ENCODE results near the gene ARID1B. TPM values are rescaled to one million over a fixed set of nuclear protein-coding genes. Genes with fewer than 3 reads are reported as not detected.

ARID1B gene
- total RNA-seq, 1 experiment from 2014 or later = 60.3 TPM

GRCh38 chr6:157219201-157220200, 442.3 kb downstream of the ARID1B start:
- Mint-ChIP-seq H3K36me3 (no peaks in the 10 kb centered on the region), H3K9me3 (no peaks in the 10 kb centered on the region), H3K4me1 (peaks cover 18% of the 10 kb centered on the region), H3K4me3 (no peak overlapping the region), H3K27ac (no peak overlapping the region), H3K27me3 (ENCODE audit: low read depth) (peaks cover 16% of the 10 kb centered on the region)
- POLR2A ChIA-PET = no interaction called here
- ATAC-seq = peak; percentile 52
- TF ChIP-seq HMGXB4 (CRISPR knock-in tag; IDR thresholded peaks at IDR 0.05) (no peak), ETV6 (CRISPR knock-in tag; IDR thresholded peaks at IDR 0.05) (no peak), ZNF219 (CRISPR knock-in tag; IDR thresholded peaks at IDR 0.05; ENCODE audit: borderline replicate concordance) (no peak), ZNF416 (CRISPR knock-in tag; IDR thresholded peaks at IDR 0.05) (no peak), FOXJ3 (CRISPR knock-in tag; IDR thresholded peaks at IDR 0.05; ENCODE audit: borderline replicate concordance) (no peak), GTF2I (CRISPR knock-in tag; conservative IDR thresholded peaks at IDR 0.05) (no peak), FOXK1 (CRISPR knock-in tag; IDR thresholded peaks at IDR 0.05) (no peak)
- TF ChIP-seq, protein P1, sequence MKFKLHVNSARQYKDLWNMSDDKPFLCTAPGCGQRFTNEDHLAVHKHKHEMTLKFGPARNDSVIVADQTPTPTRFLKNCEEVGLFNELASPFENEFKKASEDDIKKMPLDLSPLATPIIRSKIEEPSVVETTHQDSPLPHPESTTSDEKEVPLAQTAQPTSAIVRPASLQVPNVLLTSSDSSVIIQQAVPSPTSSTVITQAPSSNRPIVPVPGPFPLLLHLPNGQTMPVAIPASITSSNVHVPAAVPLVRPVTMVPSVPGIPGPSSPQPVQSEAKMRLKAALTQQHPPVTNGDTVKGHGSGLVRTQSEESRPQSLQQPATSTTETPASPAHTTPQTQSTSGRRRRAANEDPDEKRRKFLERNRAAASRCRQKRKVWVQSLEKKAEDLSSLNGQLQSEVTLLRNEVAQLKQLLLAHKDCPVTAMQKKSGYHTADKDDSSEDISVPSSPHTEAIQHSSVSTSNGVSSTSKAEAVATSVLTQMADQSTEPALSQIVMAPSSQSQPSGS (CRISPR knock-in tag; IDR thresholded peaks at IDR 0.05; ENCODE audit: borderline replicate concordance, low read depth) = no peak
- no peak for DNase-seq (ENCODE audit: low spot score)
- CTCF ChIA-PET = interaction anchor here (0.6 to 2.1 kb wide), 6 partner anchors 10 to 657 kb away, joined by 3 to 12 read pairs (median 4); no protein-coding TSS in a partner anchor

GRCh38 chr6:157220485-157220884, 443.3 kb downstream of the ARID1B start:
- Mint-ChIP-seq H3K27ac (no peak overlapping the region), H3K36me3 (no peaks in the 10 kb centered on the region), H3K4me3 (no peak overlapping the region), H3K9me3 (no peaks in the 10 kb centered on the region), H3K27me3 (ENCODE audit: low read depth) (peaks cover 16% of the 10 kb centered on the region), H3K4me1 (peaks cover 18% of the 10 kb centered on the region)
- no peak for ATAC-seq
- ChIA-PET CTCF (interaction anchor here (0.7 kb wide), 1 partner anchor 15 kb away, joined by 4 read pairs; no protein-coding TSS in a partner anchor), POLR2A (no interaction called here)
- DNase-seq (ENCODE audit: low spot score) = no peak
- no peak for TF ChIP-seq ZNF416 (CRISPR knock-in tag; IDR thresholded peaks at IDR 0.05)
- no peak for TF ChIP-seq ZBTB21 (CRISPR knock-in tag; IDR thresholded peaks at IDR 0.05; ENCODE audit: borderline replicate concordance)
- no peak for TF ChIP-seq FOXK1 (CRISPR knock-in tag; IDR thresholded peaks at IDR 0.05)

- H3K4me3 Mint-ChIP-seq = peak overlapping the region; percentile 48
- CTCF ChIA-PET = interaction anchor here (0.7 kb wide), 1 partner anchor 14 kb away, joined by 4 read pairs; no protein-coding TSS in a partner anchor
- H3K36me3 Mint-ChIP-seq = no peaks in the 10 kb centered on the region
- POLR2A ChIA-PET = no interaction called here
- DNase-seq (ENCODE audit: low spot score) (peak; percentile 87), ATAC-seq (peak; percentile 78)
- peak overlapping the region; percentile 67; the same call in 1 of the 2 replicates for H3K27ac Mint-ChIP-seq
- H3K4me1 Mint-ChIP-seq = peaks cover 21% of the 10 kb centered on the region
- H3K9me3 Mint-ChIP-seq = no peaks in the 10 kb centered on the region
- peaks cover 16% of the 10 kb centered on the region for H3K27me3 Mint-ChIP-seq (ENCODE audit: low read depth)
- TF ChIP-seq, protein P2, sequence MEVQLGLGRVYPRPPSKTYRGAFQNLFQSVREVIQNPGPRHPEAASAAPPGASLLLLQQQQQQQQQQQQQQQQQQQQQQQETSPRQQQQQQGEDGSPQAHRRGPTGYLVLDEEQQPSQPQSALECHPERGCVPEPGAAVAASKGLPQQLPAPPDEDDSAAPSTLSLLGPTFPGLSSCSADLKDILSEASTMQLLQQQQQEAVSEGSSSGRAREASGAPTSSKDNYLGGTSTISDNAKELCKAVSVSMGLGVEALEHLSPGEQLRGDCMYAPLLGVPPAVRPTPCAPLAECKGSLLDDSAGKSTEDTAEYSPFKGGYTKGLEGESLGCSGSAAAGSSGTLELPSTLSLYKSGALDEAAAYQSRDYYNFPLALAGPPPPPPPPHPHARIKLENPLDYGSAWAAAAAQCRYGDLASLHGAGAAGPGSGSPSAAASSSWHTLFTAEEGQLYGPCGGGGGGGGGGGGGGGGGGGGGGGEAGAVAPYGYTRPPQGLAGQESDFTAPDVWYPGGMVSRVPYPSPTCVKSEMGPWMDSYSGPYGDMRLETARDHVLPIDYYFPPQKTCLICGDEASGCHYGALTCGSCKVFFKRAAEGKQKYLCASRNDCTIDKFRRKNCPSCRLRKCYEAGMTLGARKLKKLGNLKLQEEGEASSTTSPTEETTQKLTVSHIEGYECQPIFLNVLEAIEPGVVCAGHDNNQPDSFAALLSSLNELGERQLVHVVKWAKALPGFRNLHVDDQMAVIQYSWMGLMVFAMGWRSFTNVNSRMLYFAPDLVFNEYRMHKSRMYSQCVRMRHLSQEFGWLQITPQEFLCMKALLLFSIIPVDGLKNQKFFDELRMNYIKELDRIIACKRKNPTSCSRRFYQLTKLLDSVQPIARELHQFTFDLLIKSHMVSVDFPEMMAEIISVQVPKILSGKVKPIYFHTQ (CRISPR knock-in tag; IDR thresholded peaks at IDR 0.05) = no peak
- TF ChIP-seq ZNF416 (CRISPR knock-in tag; IDR thresholded peaks at IDR 0.05) (no peak), CTCF (IDR thresholded peaks at IDR 0.05) (no peak), PREB (CRISPR knock-in tag; IDR thresholded peaks at IDR 0.05; ENCODE audit: borderline replicate concordance) (no peak), ELF4 (CRISPR knock-in tag; IDR thresholded peaks at IDR 0.05; ENCODE audit: low read depth) (no peak), CDX4 (CRISPR knock-in tag; IDR thresholded peaks at IDR 0.05; ENCODE audit: borderline replicate concordance) (no peak), TEAD1 (CRISPR knock-in tag; IDR thresholded peaks at IDR 0.05) (no peak)
Observed at GRCh38 chr6:157221049-157221816, 444.1 kb downstream of the ARID1B start.
